ENCODE data around the gene PRICKLE2. TPM values are rescaled to one million over a fixed set of nuclear protein-coding genes. Genes with fewer than 3 reads are reported as not detected.

The PRICKLE2 gene
- total RNA-seq, 1 donor from 2014 or later = 5.3 TPM

- H3K9me3 Mint-ChIP-seq (ENCODE audit: unreplicated experiment) = no peaks in the 10 kb centered on the region
- DNase-seq (ENCODE audit: low spot score) = no peak
- peaks cover 28% of the 10 kb centered on the region for H3K4me1 Mint-ChIP-seq (ENCODE audit: unreplicated experiment)
- peaks cover 1% of the 10 kb centered on the region for H3K27me3 Mint-ChIP-seq (ENCODE audit: unreplicated experiment)
- no peak for TF ChIP-seq CTCF (IDR thresholded peaks at IDR 0.05; ENCODE audit: unreplicated experiment)
- H3K4me3 Mint-ChIP-seq (ENCODE audit: unreplicated experiment) = no peak overlapping the region
- peaks cover 3% of the 10 kb centered on the region for H3K36me3 Mint-ChIP-seq (ENCODE audit: low read depth, unreplicated experiment)
- H3K27ac Mint-ChIP-seq (ENCODE audit: unreplicated experiment) = no peak overlapping the region
Observed at GRCh38 chr3:64097920-64098319, 127.3 kb downstream of the PRICKLE2 start.

- Mint-ChIP-seq H3K36me3 (ENCODE audit: low read depth, unreplicated experiment) (peaks cover 3% of the 10 kb centered on the region), H3K27me3 (ENCODE audit: unreplicated experiment) (peaks cover under 1% of the 10 kb centered on the region), H3K4me3 (ENCODE audit: unreplicated experiment) (no peak overlapping the region), H3K27ac (ENCODE audit: unreplicated experiment) (peak overlapping the region; percentile 33), H3K9me3 (ENCODE audit: unreplicated experiment) (no peaks in the 10 kb centered on the region), H3K4me1 (ENCODE audit: unreplicated experiment) (peaks cover 32% of the 10 kb centered on the region)
- TF ChIP-seq CTCF (IDR thresholded peaks at IDR 0.05; ENCODE audit: unreplicated experiment) = no peak
- no peak for DNase-seq (ENCODE audit: low spot score)
Observed at GRCh38 chr3:64095802-64096201, 129.5 kb downstream of the PRICKLE2 start.

- DNase-seq (ENCODE audit: low spot score) = no peak
- H3K27ac Mint-ChIP-seq (ENCODE audit: unreplicated experiment) = no peak overlapping the region
- H3K36me3 Mint-ChIP-seq (ENCODE audit: low read depth, unreplicated experiment) = peaks cover 3% of the 10 kb centered on the region
- no peak for TF ChIP-seq CTCF (IDR thresholded peaks at IDR 0.05; ENCODE audit: unreplicated experiment)
- no peak overlapping the region for H3K4me3 Mint-ChIP-seq (ENCODE audit: unreplicated experiment)
- no peaks in the 10 kb centered on the region for H3K9me3 Mint-ChIP-seq (ENCODE audit: unreplicated experiment)
- no peaks in the 10 kb centered on the region for H3K27me3 Mint-ChIP-seq (ENCODE audit: unreplicated experiment)
- peaks cover 32% of the 10 kb centered on the region for H3K4me1 Mint-ChIP-seq (ENCODE audit: unreplicated experiment)
Observed at GRCh38 chr3:64094713-64095079, 130.6 kb downstream of the PRICKLE2 start.

GRCh38 chr3:64093825-64094712 lies 131.2 kb downstream of the PRICKLE2 start:
- no peak for DNase-seq (ENCODE audit: low spot score)
- Mint-ChIP-seq H3K4me1 (ENCODE audit: unreplicated experiment) (peaks cover 32% of the 10 kb centered on the region), H3K27ac (ENCODE audit: unreplicated experiment) (no peak overlapping the region), H3K9me3 (ENCODE audit: unreplicated experiment) (no peaks in the 10 kb centered on the region), H3K36me3 (ENCODE audit: low read depth, unreplicated experiment) (peaks cover 2% of the 10 kb centered on the region), H3K4me3 (ENCODE audit: unreplicated experiment) (no peak overlapping the region), H3K27me3 (ENCODE audit: unreplicated experiment) (no peaks in the 10 kb centered on the region)
- no peak for TF ChIP-seq CTCF (IDR thresholded peaks at IDR 0.05; ENCODE audit: unreplicated experiment)

- Mint-ChIP-seq H3K36me3 (ENCODE audit: low read depth, unreplicated experiment) (no peaks in the 10 kb centered on the region), H3K4me1 (ENCODE audit: unreplicated experiment) (peaks cover 28% of the 10 kb centered on the region), H3K27me3 (ENCODE audit: unreplicated experiment) (no peaks in the 10 kb centered on the region), H3K4me3 (ENCODE audit: unreplicated experiment) (no peak overlapping the region), H3K9me3 (ENCODE audit: unreplicated experiment) (no peaks in the 10 kb centered on the region), H3K27ac (ENCODE audit: unreplicated experiment) (no peak overlapping the region)
- TF ChIP-seq CTCF (IDR thresholded peaks at IDR 0.05; ENCODE audit: unreplicated experiment) = no peak
- no peak for DNase-seq (ENCODE audit: low spot score)
Observed at GRCh38 chr3:64093211-64093610, 132.1 kb downstream of the PRICKLE2 start.
